ENCODE results near the gene NFRKB.
"Not testable (repeated sequence)": the region's sequence is repeated elsewhere in the genome, so short reads cannot be mapped to it uniquely, and the experiment has no call there.

The NFRKB gene

GRCh38 chr11:129888451-129888850 is 6.9 kb downstream of the NFRKB start:
- DNase-seq, result no peak

DNA sequence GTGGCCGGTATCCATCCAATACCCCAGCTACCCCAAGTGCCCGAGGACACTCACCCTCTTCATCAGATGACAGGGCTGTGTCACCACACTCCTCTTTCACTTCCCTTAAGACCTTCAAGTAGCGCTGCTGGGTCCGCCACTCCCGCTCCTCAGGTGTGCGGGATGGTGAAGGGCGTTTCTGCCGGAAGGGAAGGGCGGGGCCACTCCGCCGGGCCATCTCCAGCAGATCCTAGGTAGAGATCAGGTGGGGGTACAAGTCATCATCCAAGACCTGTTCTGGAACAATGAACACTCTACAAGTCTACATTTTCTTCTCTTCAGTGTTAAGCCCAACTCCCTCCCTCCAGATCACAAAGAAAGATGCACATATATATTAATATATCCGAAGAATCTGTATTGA is 10.0 kb downstream of the NFRKB start:
- DNase-seq, result no peak

DNA sequence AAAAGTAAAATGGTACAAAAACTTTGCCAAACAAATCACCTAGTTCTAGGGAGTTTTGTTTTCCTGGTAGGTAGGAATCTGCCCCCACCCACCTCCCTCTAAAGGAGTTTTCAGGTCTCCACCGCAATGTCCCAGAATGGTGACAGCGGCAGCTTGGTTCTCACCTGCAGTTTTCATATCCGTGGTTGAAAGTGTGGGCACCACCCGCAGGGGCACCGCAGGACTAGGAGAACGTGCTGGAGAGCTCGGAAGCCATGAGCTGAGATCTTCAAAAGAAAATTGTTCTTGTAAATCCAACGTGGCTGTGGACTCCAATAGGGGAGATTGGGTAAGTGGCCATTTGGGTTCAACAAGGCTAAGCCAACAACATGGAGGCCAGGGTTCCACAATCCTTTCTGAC is 10.8 kb downstream of the NFRKB start:
- no peak for DNase-seq

- peak; percentile 17 for DNase-seq
These were observed 13.7 kb downstream of the NFRKB start for GRCh38 chr11:129881570-129882170.

DNA sequence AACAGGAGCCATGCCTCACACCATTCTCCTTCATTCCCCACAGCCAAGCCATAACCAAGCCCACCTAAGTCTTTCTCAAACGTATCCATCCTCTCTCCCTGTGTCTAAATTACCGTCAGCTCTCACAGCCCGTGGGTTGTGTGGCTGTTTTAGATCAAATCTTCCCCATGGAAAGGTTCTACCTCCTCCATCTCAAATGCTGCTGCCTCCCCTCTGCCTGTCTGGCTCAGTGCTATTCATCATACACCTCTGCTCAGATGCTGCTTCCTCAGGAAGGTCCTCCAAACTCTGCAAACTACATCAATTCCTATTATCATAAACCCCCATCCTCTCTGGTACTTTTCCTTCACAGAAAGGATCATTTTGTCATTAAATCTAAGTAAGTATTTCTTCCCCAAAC is 15.1 kb downstream of the NFRKB start:
- DNase-seq, result no peak

- DNase-seq, result no peak
These were observed 23.5 kb downstream of the NFRKB start for GRCh38 chr11:129871914-129872313.

DNA sequence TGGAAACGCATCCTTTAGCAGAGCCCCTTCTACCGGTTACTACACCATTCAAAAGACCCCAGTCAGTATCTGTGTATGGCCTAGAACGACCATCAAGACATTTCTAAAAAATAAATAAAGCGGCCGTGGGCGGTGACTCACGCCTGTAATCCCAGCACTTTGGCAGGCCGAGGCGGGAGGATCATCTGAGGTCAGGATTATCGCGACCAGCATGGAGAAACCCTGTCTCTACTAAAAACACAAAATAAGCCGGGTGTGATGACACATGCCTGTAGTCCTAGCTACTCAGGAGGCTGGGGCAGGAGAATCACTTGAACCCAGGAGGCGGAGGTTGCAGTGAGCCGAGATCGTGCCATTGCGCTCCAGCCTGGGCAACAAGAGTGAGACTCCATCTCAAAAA is 26.8 kb downstream of the NFRKB start:
- not testable (repeated sequence) for DNase-seq

DNA sequence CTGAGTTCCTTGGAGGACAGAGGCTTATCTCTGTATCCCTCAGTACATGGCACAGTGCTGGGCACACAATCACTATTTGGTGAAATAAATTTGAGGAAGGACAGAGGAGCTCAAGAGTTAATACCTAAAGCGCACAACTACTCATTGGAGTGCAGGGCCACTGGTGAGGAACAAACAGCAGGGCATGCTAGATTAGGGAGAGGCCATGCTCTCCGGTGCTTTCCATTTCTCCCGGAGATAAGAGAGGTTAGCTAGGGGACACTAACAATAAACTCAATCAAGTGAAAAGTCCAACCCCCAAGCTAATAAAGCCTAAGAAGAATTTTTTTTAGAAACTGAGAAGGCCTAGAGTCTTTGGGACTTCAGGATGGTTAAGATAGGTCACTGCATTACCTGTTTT is 29.1 kb downstream of the NFRKB start:
- DNase-seq, result no peak

DNA sequence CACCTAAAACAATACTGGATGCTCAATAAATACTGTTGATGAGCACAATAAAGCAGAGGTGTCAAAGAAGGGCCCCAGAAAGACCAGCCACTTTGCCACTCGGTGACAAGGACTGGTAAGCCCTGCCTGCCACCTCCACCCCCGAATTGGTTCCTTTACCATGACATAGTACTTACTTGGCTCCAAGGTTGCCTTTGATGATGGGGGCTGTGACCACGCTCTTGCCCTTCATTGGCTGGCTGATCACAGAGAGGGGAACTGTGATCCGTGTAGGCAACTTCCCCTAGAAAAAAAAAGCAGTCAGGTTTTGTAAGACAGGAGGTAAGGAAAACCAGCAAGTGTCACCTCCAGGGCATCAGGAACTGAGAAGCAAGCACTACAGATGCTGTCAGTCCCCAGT is 29.7 kb downstream of the NFRKB start:
- DNase-seq, result no peak

DNA sequence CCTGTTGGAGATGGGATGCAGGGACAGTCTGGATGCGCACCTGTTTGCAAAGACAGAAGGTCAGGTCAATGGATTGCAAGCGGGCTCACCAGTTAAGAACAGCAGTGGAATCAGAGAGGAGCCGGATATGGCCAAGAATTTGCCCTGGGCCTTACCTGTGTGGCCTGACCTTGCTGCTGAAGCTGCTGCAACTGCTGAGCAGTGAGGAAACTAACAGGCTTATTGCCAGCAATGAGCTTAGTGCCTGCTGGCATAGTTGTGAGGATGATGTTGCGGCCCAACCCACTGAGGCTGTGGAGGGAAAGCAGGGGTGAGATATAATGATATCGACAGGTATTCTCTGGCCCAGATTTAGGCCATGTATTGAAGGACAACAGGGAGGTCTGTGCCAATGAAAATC is 30.6 kb downstream of the NFRKB start:
- DNase-seq, result no peak

- DNase-seq, result no peak
These were observed 33.5 kb downstream of the NFRKB start for GRCh38 chr11:129861702-129862522.

DNA sequence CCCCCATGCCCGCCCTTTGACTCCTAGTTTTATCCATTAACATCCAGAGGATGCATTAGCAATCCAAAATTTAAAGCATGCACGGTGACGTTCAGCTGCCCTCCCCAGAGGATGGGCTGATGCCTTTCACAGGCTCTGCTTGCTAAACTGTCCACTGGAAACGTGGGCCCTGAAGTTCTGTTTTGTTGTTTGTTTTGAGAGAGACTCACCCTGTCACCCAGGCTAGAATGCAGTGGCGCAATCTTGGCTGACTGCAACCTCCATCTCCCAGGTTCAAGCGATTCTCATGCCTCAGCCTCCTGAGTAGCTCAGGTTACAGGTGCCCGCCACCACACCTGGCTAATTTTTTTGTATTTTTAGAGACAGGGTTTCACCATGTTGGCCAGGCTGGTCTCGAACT is 39.3 kb downstream of the NFRKB start:
- DNase-seq, result no peak

DNA sequence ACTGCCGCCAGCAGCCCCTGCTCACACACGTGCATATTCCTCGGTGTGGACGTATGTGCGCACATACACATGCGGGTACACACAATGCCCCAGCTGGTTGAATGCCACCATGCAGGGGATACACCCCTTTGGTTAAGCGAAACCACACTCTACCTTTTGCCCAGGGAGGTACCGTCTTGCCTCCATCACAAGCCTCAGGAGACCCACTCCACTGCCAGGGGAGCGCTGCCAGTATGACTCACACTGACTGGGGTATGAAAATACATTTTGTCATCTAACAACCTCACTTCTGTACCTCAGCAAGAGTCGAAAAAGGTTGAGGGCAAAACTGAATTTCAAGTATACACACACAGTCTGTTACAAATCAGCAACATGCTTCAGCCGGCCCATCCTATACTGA is 40.3 kb downstream of the NFRKB start:
- no peak for DNase-seq

GRCh38 chr11:129854232-129854805 is 41.1 kb downstream of the NFRKB start:
- DNase-seq, result peak; percentile 21

DNA sequence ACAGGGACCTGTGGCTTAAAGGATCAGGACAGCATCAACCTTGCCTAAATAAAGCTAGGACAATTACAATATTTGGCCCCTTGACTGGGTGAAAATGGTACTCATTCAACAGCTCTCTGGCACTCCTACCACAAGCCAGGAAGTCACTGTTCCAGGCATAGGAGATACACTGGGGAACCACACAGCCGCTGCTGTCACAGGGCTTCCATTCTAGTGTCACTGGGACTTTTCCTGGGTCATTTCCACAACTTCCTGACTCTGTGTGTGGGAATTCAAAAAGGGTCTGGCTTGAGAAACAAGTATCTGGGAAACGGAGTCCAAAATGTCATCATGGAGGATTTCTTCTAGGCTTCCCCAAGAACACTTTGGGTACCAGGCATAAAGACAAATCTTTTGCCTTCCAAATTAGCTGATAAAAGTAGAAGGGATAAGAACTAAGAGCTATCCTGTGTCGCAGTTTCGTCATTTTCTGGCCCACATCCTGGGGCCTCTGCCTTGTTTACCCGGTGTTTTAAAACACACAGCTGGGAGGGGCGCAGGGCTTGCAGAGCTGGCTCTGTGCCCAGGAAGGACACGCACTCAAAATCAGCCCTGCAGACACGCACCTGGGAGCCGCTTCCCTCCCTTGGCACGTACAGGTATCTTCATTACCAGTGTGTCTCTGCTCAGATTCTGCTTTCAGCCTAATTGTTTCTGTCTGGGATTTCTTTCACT is 41.7 kb downstream of the NFRKB start:
- peak; percentile 94 for DNase-seq

DNA sequence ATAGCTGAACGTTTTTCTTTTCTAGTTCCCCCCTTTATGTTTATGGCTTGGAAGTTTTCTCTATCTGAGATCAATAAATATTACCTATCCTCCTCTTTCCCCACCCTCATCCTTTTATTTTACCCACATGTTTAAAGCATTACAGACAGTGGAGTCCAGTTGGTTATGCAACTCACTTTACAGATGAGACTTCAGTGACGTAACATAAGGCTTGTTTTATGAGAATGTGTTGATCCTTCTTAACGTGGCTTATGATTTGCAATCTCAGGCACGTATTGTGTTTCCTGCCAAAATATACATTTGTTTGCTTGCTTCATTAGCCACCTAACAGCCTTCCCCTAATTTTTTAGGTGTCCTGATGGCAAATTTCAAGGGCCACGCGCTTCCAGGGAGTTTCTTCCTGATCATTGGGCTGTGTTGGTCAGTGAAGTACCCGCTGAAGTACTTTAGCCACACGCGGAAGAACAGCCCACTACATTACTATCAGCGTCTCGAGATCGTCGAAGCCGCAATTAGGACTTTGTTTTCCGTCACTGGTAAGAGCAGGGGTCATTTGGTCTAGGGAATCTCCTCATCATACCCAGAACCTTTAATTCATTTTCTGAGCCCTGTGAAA is 43.1 kb downstream of the NFRKB start:
- no peak for DNase-seq

DNA sequence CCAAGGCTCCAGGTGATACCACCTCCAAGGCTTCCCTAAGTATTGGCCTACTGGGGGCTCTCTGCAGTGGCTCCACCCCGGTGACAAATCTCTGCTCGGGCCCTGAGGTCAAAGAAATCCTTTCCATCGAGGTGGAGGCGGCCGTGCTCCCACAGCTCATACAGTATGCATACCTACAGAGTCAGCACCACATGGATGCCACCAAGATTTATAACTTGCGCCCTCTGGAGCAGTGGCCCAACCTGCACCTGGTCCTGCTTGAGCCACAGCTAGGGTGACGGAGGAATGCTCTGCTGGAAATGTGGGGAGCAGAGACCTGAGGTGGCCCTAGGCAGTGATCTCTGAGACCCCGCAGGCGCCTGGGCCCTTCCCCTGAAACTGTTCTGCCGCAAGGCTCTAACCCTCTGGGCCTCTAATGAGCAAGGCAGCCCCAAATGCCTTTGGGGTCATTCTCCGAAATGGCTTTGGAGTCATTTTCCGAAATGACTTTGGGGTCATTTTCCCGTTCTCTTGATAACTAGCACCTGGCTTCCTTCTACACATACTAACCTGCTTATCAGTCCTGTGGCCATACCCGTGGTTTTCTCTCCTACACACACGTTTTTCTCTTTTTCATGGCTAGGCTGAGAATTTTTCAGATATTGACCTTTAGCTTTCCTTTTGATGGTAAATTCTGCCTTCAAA is 45.8 kb downstream of the NFRKB start:
- DNase-seq, result no peak

DNA sequence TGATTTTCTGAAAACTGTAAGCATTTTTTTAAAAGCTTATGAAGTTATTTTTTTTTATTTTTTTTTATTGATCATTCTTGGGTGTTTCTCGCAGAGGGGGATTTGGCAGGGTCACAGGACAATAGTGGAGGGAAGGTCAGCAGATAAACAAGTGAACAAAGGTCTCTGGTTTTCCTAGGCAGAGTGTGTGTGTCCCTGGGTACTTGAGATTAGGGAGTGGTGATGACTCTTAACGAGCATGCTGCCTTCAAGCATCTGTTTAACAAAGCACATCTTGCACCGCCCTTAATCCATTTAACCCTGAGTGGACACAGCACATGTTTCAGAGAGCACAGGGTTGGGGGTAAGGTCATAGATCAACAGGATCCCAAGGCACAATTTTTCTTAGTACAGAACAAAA is 48.0 kb downstream of the NFRKB start:
- DNase-seq, result not testable (repeated sequence)

- DNase-seq, result peak; percentile 12
These were observed 48.7 kb downstream of the NFRKB start for GRCh38 chr11:129846508-129847335.

Data from COR-L47 (cell line).